Ascending aorta (tissue), 2 donors: ENCODE measurements around the gene GAP43. TPM values are rescaled to one million over a fixed set of nuclear protein-coding genes. Genes with fewer than 3 reads are reported as not detected.

Experiments used
- DNase-seq, 2 donors: peaks; one replicate each; pipeline ENCODE4 v3.0.0-alpha.2; 2019; ENCODE audit warnings: low spot score in 2 of 2
- H3K27ac ChIP-seq, 2 donors: fragments of 200-600 bp; sonication (generic); one replicate each; pipeline ENCODE4 v1.5.1; 2016 to 2017; ENCODE audit warnings: mild to moderate bottlenecking in 1 of 2
- H3K27me3 ChIP-seq: fragments of 200-600 bp; sonication (generic); one replicate; pipeline ENCODE4 v1.5.1; 2017
- H3K36me3 ChIP-seq, 2 donors: fragments of 200-600 bp; sonication (generic); one replicate each; pipeline ENCODE4 v1.5.1; 2016
- H3K4me1 ChIP-seq, 2 donors: fragments of 200-600 bp; sonication (generic); one replicate each; pipeline ENCODE4 v1.5.1; 2016 to 2017; ENCODE audit warnings: mild to moderate bottlenecking in 1 of 2
- H3K4me3 ChIP-seq, 2 donors: fragments of 200-600 bp; sonication (generic); one replicate each; pipeline ENCODE4 v1.5.1; 2016 to 2017; ENCODE audit warnings: mild to moderate bottlenecking in 1 of 2
- H3K9me3 ChIP-seq, 2 donors: fragments of 200-600 bp; sonication (generic); one replicate each; pipeline ENCODE4 v1.5.1; 2016
- CTCF ChIP-seq, 3 experiments: fragments of 200-600 bp in 2 of 3; fragments of 450-650 bp in 1 of 3; sonication (generic) in 2 of 3; IDR thresholded peaks; one replicate each; pipeline ENCODE4 v1.5.1; 2016 to 2019; ENCODE audit warnings: antibody characterized with exemption in 3 of 3, mild to moderate bottlenecking in 1 of 3, moderate library complexity in 1 of 3
- intact Hi-C: fragments of 100-400 bp; cut with DNase I; formaldehyde crosslinking; loops from one replicate; pipeline ENCODE4 v1.15.1; 2023
- total RNA-seq: library from RNA; depleted of rRNA; stranded (reverse); fragments of >200 nt; gene quantifications from one replicate; pipeline ENCODE4 v1.1.0, GENCODE V29; 2016

GAP43 gene
- total RNA-seq, 1 donor from 2014 or later = 0.21 TPM

- no peaks in the 10 kb centered on the region for H3K27me3 ChIP-seq
- H3K27ac ChIP-seq = peak overlapping the region; percentile 24 to 36
- DNase-seq = no peak
- H3K4me3 ChIP-seq = no peak overlapping the region
- intact Hi-C loops = loop anchor here (5.0 to 10.0 kb wide), 4 partner anchors 115 to 1315 kb away; partner anchors contain the start of gene ZBTB20
- no peaks in the 10 kb centered on the region for H3K36me3 ChIP-seq
- no peaks in the 10 kb centered on the region for H3K9me3 ChIP-seq
- no peak for TF ChIP-seq CTCF (IDR thresholded peaks at IDR 0.05)
- peaks cover 0 to 8% of the 10 kb centered on the region in 2 donors for H3K4me1 ChIP-seq
Observed at GRCh38 chr3:115699706-115700105, 76.4 kb downstream of the GAP43 start.

GRCh38 chr3:115702598-115702997, 79.3 kb downstream of the GAP43 start:
- Histone ChIP-seq H3K9me3 (no peaks in the 10 kb centered on the region), H3K4me1 (peaks cover 0 to 8% of the 10 kb centered on the region in 2 donors), H3K27ac (no peak overlapping the region), H3K36me3 (no peaks in the 10 kb centered on the region), H3K4me3 (no peak overlapping the region), H3K27me3 (no peaks in the 10 kb centered on the region)
- TF ChIP-seq CTCF (IDR thresholded peaks at IDR 0.05) = no peak
- DNase-seq = no peak
- intact Hi-C loops = loop anchor here (5.0 to 10.0 kb wide), 2 partner anchors 555 to 1318 kb away; partner anchors contain the start of gene ZBTB20

GRCh38 chr3:115704661-115705338, 81.5 kb downstream of the GAP43 start:
- H3K36me3 ChIP-seq = no peaks in the 10 kb centered on the region
- no peak for DNase-seq
- peak overlapping the region; percentile 41 to 62 for H3K27ac ChIP-seq
- no peaks in the 10 kb centered on the region for H3K27me3 ChIP-seq
- no peak for TF ChIP-seq CTCF (IDR thresholded peaks at IDR 0.05)
- intact Hi-C loops = loop anchor here (5.0 to 10.0 kb wide), 3 partner anchors 47 to 1320 kb away; partner anchors contain the start of gene ZBTB20
- H3K4me3 ChIP-seq = no peak overlapping the region
- peaks cover 0 to 5% of the 10 kb centered on the region in 2 donors for H3K4me1 ChIP-seq
- H3K9me3 ChIP-seq = no peaks in the 10 kb centered on the region

- intact Hi-C loops = loop anchor here (5.0 to 10.0 kb wide), 2 partner anchors 49 to 1322 kb away; no protein-coding TSS in a partner anchor
- no peaks in the 10 kb centered on the region for H3K4me1 ChIP-seq
- H3K27ac ChIP-seq = no peak overlapping the region
- DNase-seq = no peak
- H3K36me3 ChIP-seq = no peaks in the 10 kb centered on the region
- H3K4me3 ChIP-seq = no peak overlapping the region
- H3K27me3 ChIP-seq = no peaks in the 10 kb centered on the region
- no peak for TF ChIP-seq CTCF (IDR thresholded peaks at IDR 0.05)
- H3K9me3 ChIP-seq = no peaks in the 10 kb centered on the region
Observed at GRCh38 chr3:115706311-115706829, 83.1 kb downstream of the GAP43 start.

GRCh38 chr3:115708540-115708939, 85.2 kb downstream of the GAP43 start:
- Histone ChIP-seq H3K36me3 (no peaks in the 10 kb centered on the region), H3K27ac (no peak overlapping the region), H3K4me1 (no peaks in the 10 kb centered on the region), H3K27me3 (no peaks in the 10 kb centered on the region), H3K4me3 (no peak overlapping the region), H3K9me3 (no peaks in the 10 kb centered on the region)
- no peak for TF ChIP-seq CTCF (IDR thresholded peaks at IDR 0.05)
- DNase-seq = no peak
- intact Hi-C loops = loop anchor here (5.0 to 10.0 kb wide), 2 partner anchors 51 to 1324 kb away; no protein-coding TSS in a partner anchor
